Adipose tissue (tissue), 3 donors: Measurements from ENCODE around the gene C1orf141. TPM values are rescaled to one million over a fixed set of nuclear protein-coding genes. Genes with fewer than 3 reads are reported as not detected.
"Not testable (repeated sequence)": the region's sequence is repeated elsewhere in the genome, so short reads cannot be mapped to it uniquely, and the experiment has no call there.

Source experiments
- H3K27ac ChIP-seq: one replicate; pipeline ENCODE4 v1.5.1; 2013; ENCODE audit warnings: low read depth, low read length
- WGBS, 3 donors: extraction: QIAGEN DNeasy Blood & Tissue Kit; methylation state at CpG; one replicate each; pipeline ENCODE4 v1.1.7; 2013; 5-methylcytosine and 5-hydroxymethylcytosine counted together
- polyA plus RNA-seq, 3 donors: library from polyadenylated mRNA; stranded (reverse); fragments of 200-250 nt; gene quantifications; one replicate each; pipeline ENCODE4 v1.2.3, GENCODE V29; 2013
- donor health status: healthy with polysubstance abuse.
- donor health status: Bipolar disorder and iron deficiency.
- donor health status: healthy.

The C1orf141 gene
- polyA plus RNA-seq: not detected

- no peak within 1 kb of the TSS for H3K27ac ChIP-seq
- 16 to 25% (median 18%) methylated on average over 28 of the region's 28 CpGs for WGBS, 3 donors
Measured at GRCh38 chr1:67134695-67135094, at the start of gene C1orf141. TSS of gene C1orf141 (minus strand) at chr1:67134970. CDS start at chr1:67127240, 7,730 bp downstream.

GRCh38 chr1:67175530-67176087, 40.8 kb upstream of the C1orf141 start:
- H3K27ac ChIP-seq: no peak overlapping the region
- 81 to 89% (median 82%) methylated on average over 3 of the region's 3 CpGs for WGBS, 3 donors

- 81 to 93% (median 82%) methylated on average over 2 of the region's 2 CpGs for WGBS, 3 donors
- no peak overlapping the region for H3K27ac ChIP-seq
Measured at GRCh38 chr1:67174716-67175284, 40.0 kb upstream of the C1orf141 start.

GRCh38 chr1:67173988-67174387, 39.2 kb upstream of the C1orf141 start:
- no peak overlapping the region for H3K27ac ChIP-seq

- no peak overlapping the region for H3K27ac ChIP-seq
- 50 to 81% (median 71%) methylated on average over 1 of the region's 1 CpG for WGBS, 3 donors
Measured at GRCh38 chr1:67171978-67172377, 37.2 kb upstream of the C1orf141 start.

- WGBS, 3 donors: 63 to 69% (median 65%) methylated on average over 2 of the region's 2 CpGs
Measured at GRCh38 chr1:67171574-67171955, 36.8 kb upstream of the C1orf141 start.

GRCh38 chr1:67170751-67171573, 36.2 kb upstream of the C1orf141 start:
- 54 to 73% (median 58%) methylated on average over 2 of the region's 2 CpGs for WGBS, 3 donors

More at GRCh38 chr1:67171574-67171955, 36.8 kb upstream of the C1orf141 start:
- H3K27ac ChIP-seq: no peak overlapping the region

GRCh38 chr1:67169932-67170331, 35.2 kb upstream of the C1orf141 start:
- WGBS, 3 donors: 23 to 77% (median 75%) methylated on average over 3 of the region's 3 CpGs
- no peak overlapping the region for H3K27ac ChIP-seq

More at GRCh38 chr1:67170751-67171573, 36.2 kb upstream of the C1orf141 start:
- H3K27ac ChIP-seq: no peak overlapping the region

- 24 to 85% (median 81%) methylated on average over 2 of the region's 2 CpGs for WGBS, 3 donors
Measured at GRCh38 chr1:67169496-67169895, 34.7 kb upstream of the C1orf141 start.

GRCh38 chr1:67166196-67166595, 31.4 kb upstream of the C1orf141 start, which contains the start of gene IL23R:
TSS of gene IL23R (plus strand) at chr1:67166454. CDS start at chr1:67168121, 1,667 bp downstream.
- WGBS, 3 donors: 73 to 82% (median 75%) methylated on average over 4 of the region's 4 CpGs

More at GRCh38 chr1:67169496-67169895, 34.7 kb upstream of the C1orf141 start:
- H3K27ac ChIP-seq: no peak overlapping the region

GRCh38 chr1:67165468-67166041, 30.8 kb upstream of the C1orf141 start:
- H3K27ac ChIP-seq: no peak overlapping the region
- 93 to 97% (median 94%) methylated on average over 4 of the region's 4 CpGs for WGBS, 3 donors

More at GRCh38 chr1:67166196-67166595, 31.4 kb upstream of the C1orf141 start, which contains the start of gene IL23R:
- no peak within 1 kb of the TSS for H3K27ac ChIP-seq

- 80 to 94% (median 81%) methylated on average over 2 of the region's 2 CpGs for WGBS, 3 donors
- no peak overlapping the region for H3K27ac ChIP-seq
Measured at GRCh38 chr1:67162954-67163353, 28.2 kb upstream of the C1orf141 start.

- H3K27ac ChIP-seq: no peak overlapping the region
- 69 to 84% (median 83%) methylated on average over 2 of the region's 2 CpGs for WGBS, 3 donors
Measured at GRCh38 chr1:67159233-67159632, 24.5 kb upstream of the C1orf141 start.

- no peak overlapping the region for H3K27ac ChIP-seq
- WGBS, 3 donors: 41 to 68% (median 63%) methylated on average over 2 of the region's 2 CpGs
Measured at GRCh38 chr1:67158401-67158800, 23.6 kb upstream of the C1orf141 start.

- WGBS, 3 donors: 82 to 92% (median 88%) methylated on average over 4 of the region's 4 CpGs
- no peak overlapping the region for H3K27ac ChIP-seq
Measured at GRCh38 chr1:67150931-67151330, 16.2 kb upstream of the C1orf141 start.

GRCh38 chr1:67149179-67149770, 14.5 kb upstream of the C1orf141 start:
- H3K27ac ChIP-seq: no peak overlapping the region
- WGBS, 3 donors: 14 to 19% (median 16%) methylated on average over 9 of the region's 9 CpGs

- WGBS, 3 donors: 41 to 51% (median 51%) methylated on average over 6 of the region's 6 CpGs
- no peak overlapping the region for H3K27ac ChIP-seq
Measured at GRCh38 chr1:67148516-67149178, 13.9 kb upstream of the C1orf141 start.

GRCh38 chr1:67147973-67148372, 13.2 kb upstream of the C1orf141 start:
- 88 to 95% (median 92%) methylated on average over 20 of the region's 20 CpGs for WGBS, 3 donors
- not testable (repeated sequence) for H3K27ac ChIP-seq
